H1 (cell line): ENCODE results near the gene ADIPOR2. TPM values are rescaled to one million over a fixed set of nuclear protein-coding genes. Genes with fewer than 3 reads are reported as not detected.
A peak's percentile ranks its signal among the peaks of the same experiment; 100 is the strongest.

ENCODE experiments used
- CTCF ChIA-PET: fragments of 300-600 bp; sonication (Branson Sonifier 250); formaldehyde crosslinking; loops from one replicate; lab custom pipeline; 2021; ENCODE audit not compliant: partially characterized antibody; lab: Charles Lee
- POLR2A ChIA-PET: fragments of 300-600 bp; sonication (Branson Sonifier 250); formaldehyde crosslinking; loops from one replicate; lab custom pipeline; 2021; ENCODE audit warnings: inconsistent platforms; ENCODE audit not compliant: partially characterized antibody; lab: Charles Lee
- DNase-seq, 2 experiments: peaks; one replicate each; pipeline versions ENCODE4 v3.0.0 to v3.0.0-alpha.2; 2010 to 2022; ENCODE audit warnings: low spot score in 2 of 2, low read depth in 1 of 2, mixed read lengths in 1 of 2
- FAIRE-seq: peaks from 2 replicates; lab custom pipeline; 2011; peaks lifted over from hg19 to GRCh38; lab: Jason Lieb, UNC
- H2AFZ ChIP-seq: 2 replicates; pipeline ENCODE4 v1.8.1; 2012; ENCODE audit warnings: low read length, inconsistent platforms
- H2AK5ac ChIP-seq: 2 replicates; pipeline ENCODE4 v1.6.1; 2013; ENCODE audit warnings: low read depth, low read length
- H2BK120ac ChIP-seq: replicated peaks from 2 replicates; pipeline ENCODE3; 2013; ENCODE audit warnings: low read depth, low read length, inconsistent platforms
- H2BK12ac ChIP-seq: 2 replicates; pipeline ENCODE4 v1.6.1; 2013; ENCODE audit warnings: low read depth, low read length
- H2BK15ac ChIP-seq: 2 replicates; pipeline ENCODE4 v1.6.1; 2013; ENCODE audit warnings: low read length
- H2BK20ac ChIP-seq: 2 replicates; pipeline ENCODE4 v1.6.1; 2013; ENCODE audit warnings: low read length
- H2BK5ac ChIP-seq: 2 replicates; pipeline ENCODE4 v1.6.1; 2013; ENCODE audit warnings: low read depth, low read length
- H3K14ac ChIP-seq: 2 replicates; pipeline ENCODE4 v1.6.1; 2013; ENCODE audit warnings: inconsistent platforms; ENCODE audit not compliant: insufficient read length
- H3K18ac ChIP-seq: 2 replicates; pipeline ENCODE4 v1.6.1; 2013; ENCODE audit warnings: low read length; ENCODE audit errors: extremely low read depth
- H3K23ac ChIP-seq: 2 replicates; pipeline ENCODE4 v1.6.1; 2013; ENCODE audit warnings: inconsistent platforms; ENCODE audit not compliant: insufficient read length
- H3K23me2 ChIP-seq: 2 replicates; pipeline ENCODE4 v1.6.1; 2013; ENCODE audit warnings: low read depth, low read length
- H3K27ac ChIP-seq: 2 replicates; pipeline ENCODE4 v1.6.1; 2011; ENCODE audit warnings: low read depth, low read length, inconsistent platforms
- H3K27me3 ChIP-seq, 4 experiments: replicated peaks in 1 of 4; 1 replicate in 1 of 4; 2 replicates in 3 of 4; pipeline versions ENCODE4 v1.6.1 to v1.8.1; 2011 to 2013; ENCODE audit warnings: low read length in 3 of 4, mild to moderate bottlenecking in 3 of 4, inconsistent platforms in 2 of 4, mixed read lengths in 2 of 4, moderate library complexity in 1 of 4; ENCODE audit not compliant: control insufficient read depth in 3 of 4, insufficient read depth in 3 of 4; ENCODE audit errors: extremely low read depth in 1 of 4
- H3K36me3 ChIP-seq, 4 experiments: 2 replicates each; pipeline versions ENCODE4 v1.6.1 to v1.8.1; 2011 to 2013; ENCODE audit warnings: mild to moderate bottlenecking in 4 of 4, low read length in 3 of 4, moderate library complexity in 2 of 4, control low read depth in 1 of 4, inconsistent platforms in 1 of 4; ENCODE audit not compliant: insufficient read depth in 4 of 4, control insufficient read depth in 2 of 4
- H3K4ac ChIP-seq: replicated peaks from 2 replicates; pipeline ENCODE3; 2013; ENCODE audit warnings: low read length, low read depth, mixed read lengths, inconsistent platforms; ENCODE audit not compliant: insufficient read length
- H3K4me1 ChIP-seq, 4 experiments: replicated peaks in 1 of 4; 1 replicate in 1 of 4; 2 replicates in 3 of 4; pipeline versions ENCODE4 v1.6.1 to v1.8.1; 2011 to 2013; ENCODE audit warnings: low read length in 3 of 4, inconsistent platforms in 2 of 4, mixed read lengths in 1 of 4; ENCODE audit not compliant: insufficient read depth in 4 of 4, control insufficient read depth in 3 of 4
- H3K4me2 ChIP-seq, 2 experiments: 2 replicates each; pipeline versions ENCODE4 v1.6.1 to v1.8.1; 2011 to 2013; ENCODE audit warnings: low read depth in 2 of 2, low read length in 2 of 2, control low read depth in 1 of 2, inconsistent platforms in 1 of 2, mild to moderate bottlenecking in 1 of 2; ENCODE audit not compliant: insufficient read depth in 1 of 2
- H3K4me3 ChIP-seq, 4 experiments: fragments of 200-600, 300-600 bp in 1 of 4; sonication (generic), shearing (Covaris generic), sonication (Bioruptor Twin) in 1 of 4; 2 replicates each; pipeline versions ENCODE4 v1.5.1 to v1.8.1; 2011 to 2016; ENCODE audit warnings: low read length in 4 of 4, low read depth in 3 of 4, control low read depth in 2 of 4, inconsistent platforms in 2 of 4, mild to moderate bottlenecking in 2 of 4, mixed read lengths in 1 of 4, moderate library complexity in 1 of 4; ENCODE audit not compliant: insufficient read depth in 2 of 4; ENCODE audit errors: extremely low read depth in 1 of 4
- H3K56ac ChIP-seq: replicated peaks from 2 replicates; pipeline ENCODE3; 2013; ENCODE audit warnings: low read depth, mild to moderate bottlenecking, mixed read lengths, low read length, inconsistent platforms; ENCODE audit not compliant: insufficient read length
- H3K79me1 ChIP-seq: 2 replicates; pipeline ENCODE4 v1.6.1; 2013; ENCODE audit warnings: low read depth, low read length, control low read depth
- H3K79me2 ChIP-seq, 2 experiments: 2 replicates each; pipeline versions ENCODE4 v1.6.1 to v1.8.1; 2012 to 2013; ENCODE audit warnings: low read length in 2 of 2, mild to moderate bottlenecking in 2 of 2, inconsistent platforms in 1 of 2; ENCODE audit not compliant: insufficient read depth in 2 of 2, control insufficient read depth in 1 of 2
- H3K9ac ChIP-seq, 4 experiments: replicated peaks in 1 of 4; 1 replicate in 1 of 4; 2 replicates in 3 of 4; pipeline versions ENCODE4 v1.6.1 to v1.8.1; 2011 to 2013; ENCODE audit warnings: low read depth in 3 of 4, low read length in 3 of 4, control low read depth in 2 of 4, mild to moderate bottlenecking in 2 of 4, moderate library complexity in 2 of 4, inconsistent platforms in 1 of 4; ENCODE audit errors: extremely low read depth in 1 of 4
- H3K9me3 ChIP-seq, 2 experiments: 2 replicates each; pipeline versions ENCODE4 v1.6.1 to v1.8.1; 2012 to 2013; ENCODE audit warnings: mild to moderate bottlenecking in 2 of 2, moderate library complexity in 2 of 2, control low read depth in 1 of 2, inconsistent platforms in 1 of 2, low read depth in 1 of 2, low read length in 1 of 2, mixed read lengths in 1 of 2; ENCODE audit not compliant: insufficient read depth in 2 of 2
- H4K20me1 ChIP-seq, 2 experiments: replicated peaks in 1 of 2; 2 replicates each; pipeline versions ENCODE3 to v1.8.1; 2011 to 2013; ENCODE audit warnings: inconsistent platforms in 2 of 2, low read length in 2 of 2, mild to moderate bottlenecking in 1 of 2; ENCODE audit not compliant: insufficient read depth in 2 of 2, control insufficient read depth in 1 of 2
- H4K5ac ChIP-seq: 2 replicates; pipeline ENCODE4 v1.6.1; 2013; ENCODE audit warnings: low read length, low read depth, mixed read lengths, inconsistent platforms; ENCODE audit not compliant: insufficient read length
- H4K8ac ChIP-seq: 2 replicates; pipeline ENCODE4 v1.8.0; 2013; ENCODE audit warnings: mild to moderate bottlenecking, moderate library complexity, low read length, inconsistent platforms; ENCODE audit not compliant: insufficient read depth; ENCODE audit errors: extremely low read depth
- H4K91ac ChIP-seq: replicated peaks from 2 replicates; pipeline ENCODE3; 2013; ENCODE audit warnings: low read length, mixed read lengths, inconsistent platforms; ENCODE audit not compliant: insufficient read length
- RFX5 ChIP-seq: IDR thresholded peaks from 2 replicates; pipeline ENCODE4 v1.6.1; 2011; ENCODE audit warnings: low read depth, low read length, improper control_type of control experiment, borderline replicate concordance
- WGBS, 2 experiments: shearing (Covaris generic) in 1 of 2; methylation state at CpG; one replicate each; pipeline versions ENCODE4 v1.1.6 to v1.1.7; 2013 to 2015; ENCODE audit warnings: low lambda C conversion rate in 2 of 2, mixed read lengths in 2 of 2, inconsistent platforms in 1 of 2, low coverage in 1 of 2, missing lambda C conversion rate in 1 of 2; ENCODE audit not compliant: insufficient replicate concordance in 2 of 2, insufficient coverage in 1 of 2, insufficient read length in 1 of 2; ENCODE audit errors: extremely low coverage in 1 of 2, missing lambda C conversion rate in 1 of 2; 5-methylcytosine and 5-hydroxymethylcytosine counted together
- polyA plus RNA-seq, 7 experiments: library from polyadenylated mRNA; depleted of rRNA in 3 of 7; stranded (reverse) in 5 of 7; unstranded in 2 of 7; fragments of >200 nt in 5 of 7; fragments of 200-250 nt in 2 of 7; gene quantifications; 1 replicate in 5 of 7; 2 replicates in 1 of 7; 4 replicates in 1 of 7; pipeline versions ENCODE4 v1.2.1 to v1.2.3, GENCODE V29; 2011 to 2013; ENCODE audit warnings: missing spikeins in 2 of 7, mixed read lengths in 2 of 7
- total RNA-seq: library from RNA; stranded (reverse); fragmentation: NEBNext Ultra II Directional; extraction: Animal tissue kit (Norgen Biotek cat#: 25700); gene quantifications from 2 replicates; pipeline ENCODE4 v1.2.1, GENCODE V29; 2021

The ADIPOR2 gene
- total and polyA plus RNA-seq, 2 of the 8 experiments (the other 6 are each of a cell fraction or from before 2014, with no cell fraction given) = 17.5 to 50.8 TPM

- Histone ChIP-seq H3K14ac (no peak overlapping the region), H4K5ac (peak overlapping the region; percentile 7), H2BK20ac (no peak overlapping the region), H3K23me2 (peaks cover 11% of the 10 kb centered on the region), H4K20me1 (no peaks in the 10 kb centered on the region), H3K4me1 (peaks cover 2 to 12% (median 3%) of the 10 kb centered on the region in 4 experiments; a peak in 6 of 7 replicates), H2BK12ac (no peak overlapping the region), H2BK120ac (no peak overlapping the region), H4K8ac (peak overlapping the region; percentile 60), H3K27ac (no peak overlapping the region), H3K27me3 (peaks cover 1 to 11% (median 7%) of the 10 kb centered on the region in 4 experiments; a peak in 6 of 7 replicates), H3K23ac (no peak overlapping the region), H3K79me1 (no peaks in the 10 kb centered on the region), H3K4ac (no peak overlapping the region), H2BK5ac (no peak overlapping the region), H4K91ac (no peak overlapping the region), H3K56ac (no peak overlapping the region), H2AFZ (peak overlapping the region; percentile 78; the same call in 1 of the 2 replicates), H3K36me3 (no peaks in the 10 kb centered on the region), H2AK5ac (no peak overlapping the region), H3K4me2 (peak overlapping the region; percentile 18 to 83), H3K18ac (peak overlapping the region; percentile 60; the same call in 1 of the 2 replicates), H3K4me3 (peak overlapping the region; percentile 31 to 70 (median 44)), H2BK15ac (0 out of 2 replicates have a peak overlapping the region, but pooled peaks have one; percentile 29), H3K9ac (no peak overlapping the region), H3K79me2 (no peaks in the 10 kb centered on the region), H3K9me3 (no peaks in the 10 kb centered on the region)
- WGBS, 2 experiments = 16% methylated on average over 19 of the region's 43 CpGs; no CpG with 5 or more reads in 1 of the 2 experiments
- ChIA-PET POLR2A (interaction anchor here (0.8 kb wide), 1 partner anchor 99 kb away, joined by 3 read pairs; no protein-coding TSS in a partner anchor), CTCF (interaction anchor here (0.7 to 14.3 kb wide), 8 partner anchors 54 to 1040 kb away, joined by 3 to 188 read pairs (median 4); no protein-coding TSS in a partner anchor)
- DNase-seq (peak in 1 of 2 experiments; percentile 61), FAIRE-seq (no peak)
- TF ChIP-seq RFX5 = no peak
Measured at GRCh38 chr12:1796515-1797010, 105.7 kb downstream of the ADIPOR2 start.
